ENCODE data around the gene JAGN1. TPM values are rescaled to one million over a fixed set of nuclear protein-coding genes. Genes with fewer than 3 reads are reported as not detected.

JAGN1 gene
- total RNA-seq, 1 experiment from 2014 or later, result 19.9 TPM

GRCh38 chr3:9903904-9904303 lies 13.5 kb downstream of the JAGN1 start:
- CTCF ChIA-PET, result no interaction called here

GRCh38 chr3:9906480-9906879 lies 16.1 kb downstream of the JAGN1 start:
- Histone ChIP-seq H3K27me3 (ENCODE audit: control insufficient read depth, insufficient read depth, low read length) (no peaks in the 10 kb centered on the region), H3K36me3 (ENCODE audit: control insufficient read depth, insufficient read depth, low read length) (no peaks in the 10 kb centered on the region), H3K4me1 (ENCODE audit: control insufficient read depth, insufficient read depth, low read length) (0 out of 2 replicates have a peak, but pooled peaks cover 2% of the 10 kb centered on the region), H3K9me3 (ENCODE audit: control insufficient read depth, insufficient read depth, low read depth, low read length) (no peaks in the 10 kb centered on the region), H3K4me3 (ENCODE audit: low read depth in 2 of 2, low read length in 2 of 2) (no peak overlapping the region), H3K27ac (ENCODE audit: low read length) (no peak overlapping the region)
- intact Hi-C loops (cut with micrococcal nuclease; ENCODE audit: unreplicated experiment), result no loop called here
- no peak for ATAC-seq
- POLR2A ChIA-PET, result no interaction called here
- no peak for TF ChIP-seq POLR2AphosphoS5 (IDR thresholded peaks at IDR 0.05; ENCODE audit: low read depth, low read length)
- no peak for TF ChIP-seq SIN3A (IDR thresholded peaks at IDR 0.05; ENCODE audit: borderline replicate concordance, insufficient read depth, low read depth, low read length)
- TF ChIP-seq, protein P1, sequence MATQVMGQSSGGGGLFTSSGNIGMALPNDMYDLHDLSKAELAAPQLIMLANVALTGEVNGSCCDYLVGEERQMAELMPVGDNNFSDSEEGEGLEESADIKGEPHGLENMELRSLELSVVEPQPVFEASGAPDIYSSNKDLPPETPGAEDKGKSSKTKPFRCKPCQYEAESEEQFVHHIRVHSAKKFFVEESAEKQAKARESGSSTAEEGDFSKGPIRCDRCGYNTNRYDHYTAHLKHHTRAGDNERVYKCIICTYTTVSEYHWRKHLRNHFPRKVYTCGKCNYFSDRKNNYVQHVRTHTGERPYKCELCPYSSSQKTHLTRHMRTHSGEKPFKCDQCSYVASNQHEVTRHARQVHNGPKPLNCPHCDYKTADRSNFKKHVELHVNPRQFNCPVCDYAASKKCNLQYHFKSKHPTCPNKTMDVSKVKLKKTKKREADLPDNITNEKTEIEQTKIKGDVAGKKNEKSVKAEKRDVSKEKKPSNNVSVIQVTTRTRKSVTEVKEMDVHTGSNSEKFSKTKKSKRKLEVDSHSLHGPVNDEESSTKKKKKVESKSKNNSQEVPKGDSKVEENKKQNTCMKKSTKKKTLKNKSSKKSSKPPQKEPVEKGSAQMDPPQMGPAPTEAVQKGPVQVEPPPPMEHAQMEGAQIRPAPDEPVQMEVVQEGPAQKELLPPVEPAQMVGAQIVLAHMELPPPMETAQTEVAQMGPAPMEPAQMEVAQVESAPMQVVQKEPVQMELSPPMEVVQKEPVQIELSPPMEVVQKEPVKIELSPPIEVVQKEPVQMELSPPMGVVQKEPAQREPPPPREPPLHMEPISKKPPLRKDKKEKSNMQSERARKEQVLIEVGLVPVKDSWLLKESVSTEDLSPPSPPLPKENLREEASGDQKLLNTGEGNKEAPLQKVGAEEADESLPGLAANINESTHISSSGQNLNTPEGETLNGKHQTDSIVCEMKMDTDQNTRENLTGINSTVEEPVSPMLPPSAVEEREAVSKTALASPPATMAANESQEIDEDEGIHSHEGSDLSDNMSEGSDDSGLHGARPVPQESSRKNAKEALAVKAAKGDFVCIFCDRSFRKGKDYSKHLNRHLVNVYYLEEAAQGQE (IDR thresholded peaks at IDR 0.05; ENCODE audit: insufficient read depth in 1 of 2, low read depth in 2 of 2, low read length in 1 of 2), result no peak
- TF ChIP-seq, protein P2, sequence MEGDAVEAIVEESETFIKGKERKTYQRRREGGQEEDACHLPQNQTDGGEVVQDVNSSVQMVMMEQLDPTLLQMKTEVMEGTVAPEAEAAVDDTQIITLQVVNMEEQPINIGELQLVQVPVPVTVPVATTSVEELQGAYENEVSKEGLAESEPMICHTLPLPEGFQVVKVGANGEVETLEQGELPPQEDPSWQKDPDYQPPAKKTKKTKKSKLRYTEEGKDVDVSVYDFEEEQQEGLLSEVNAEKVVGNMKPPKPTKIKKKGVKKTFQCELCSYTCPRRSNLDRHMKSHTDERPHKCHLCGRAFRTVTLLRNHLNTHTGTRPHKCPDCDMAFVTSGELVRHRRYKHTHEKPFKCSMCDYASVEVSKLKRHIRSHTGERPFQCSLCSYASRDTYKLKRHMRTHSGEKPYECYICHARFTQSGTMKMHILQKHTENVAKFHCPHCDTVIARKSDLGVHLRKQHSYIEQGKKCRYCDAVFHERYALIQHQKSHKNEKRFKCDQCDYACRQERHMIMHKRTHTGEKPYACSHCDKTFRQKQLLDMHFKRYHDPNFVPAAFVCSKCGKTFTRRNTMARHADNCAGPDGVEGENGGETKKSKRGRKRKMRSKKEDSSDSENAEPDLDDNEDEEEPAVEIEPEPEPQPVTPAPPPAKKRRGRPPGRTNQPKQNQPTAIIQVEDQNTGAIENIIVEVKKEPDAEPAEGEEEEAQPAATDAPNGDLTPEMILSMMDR (IDR thresholded peaks at IDR 0.05), result no peak
- TF ChIP-seq TCF7L2 (IDR thresholded peaks at IDR 0.05; ENCODE audit: low read depth, low read length), result no peak
- no peak for DNase-seq (ENCODE audit: low read depth, low spot score)
- CTCF ChIA-PET, result no interaction called here
- in situ Hi-C loops (cut with HindIII; ENCODE audit: low pct_unique_long_range_greater_than_20kb, low sequenced_read_pairs), result no loop called here
- BruUV-seq (replicated peaks), result no TSS peak

More at GRCh38 chr3:9903904-9904303, 13.5 kb downstream of the JAGN1 start:
- BruUV-seq (replicated peaks), result no TSS peak
- in situ Hi-C loops (cut with HindIII; ENCODE audit: low pct_unique_long_range_greater_than_20kb, low sequenced_read_pairs), result no loop called here
- H3K4me1 ChIP-seq (ENCODE audit: control insufficient read depth, insufficient read depth, low read length), result peaks cover 2% of the 10 kb centered on the region; the same call in 1 of the 2 replicates
- no peaks in the 10 kb centered on the region for H3K27me3 ChIP-seq (ENCODE audit: control insufficient read depth, insufficient read depth, low read length)
- H3K36me3 ChIP-seq (ENCODE audit: control insufficient read depth, insufficient read depth, low read length), result no peaks in the 10 kb centered on the region
- intact Hi-C loops (cut with micrococcal nuclease; ENCODE audit: unreplicated experiment), result no loop called here
- no peak for ATAC-seq
- TF ChIP-seq, protein P1 (IDR thresholded peaks at IDR 0.05; ENCODE audit: insufficient read depth in 1 of 2, low read depth in 2 of 2, low read length in 1 of 2), result no peak
- no peak for TF ChIP-seq POLR2AphosphoS5 (IDR thresholded peaks at IDR 0.05; ENCODE audit: low read depth, low read length)
- TF ChIP-seq, protein P2 (IDR thresholded peaks at IDR 0.05), result no peak
- no peak for TF ChIP-seq SIN3A (IDR thresholded peaks at IDR 0.05; ENCODE audit: borderline replicate concordance, insufficient read depth, low read depth, low read length)
- no peak for TF ChIP-seq TCF7L2 (IDR thresholded peaks at IDR 0.05; ENCODE audit: low read depth, low read length)
- H3K27ac ChIP-seq (ENCODE audit: low read length), result no peak overlapping the region
- no peaks in the 10 kb centered on the region for H3K9me3 ChIP-seq (ENCODE audit: control insufficient read depth, insufficient read depth, low read depth, low read length)
- POLR2A ChIA-PET, result no interaction called here
- DNase-seq (ENCODE audit: low read depth, low spot score), result no peak
- H3K4me3 ChIP-seq (ENCODE audit: low read depth in 2 of 2, low read length in 2 of 2), result no peak overlapping the region
